ENCODE measurements around the gene SEC16B.
"Not testable (repeated sequence)": the region's sequence is repeated elsewhere in the genome, so short reads cannot be mapped to it uniquely, and the experiment has no call there.

Gene SEC16B

GRCh38 chr1:177969825-177970371 lies at the start of gene SEC16B:
SEC16B (minus strand) TSS chr1:177970058; CDS start chr1:177967981, 2,077 bp downstream.
- no peak for DNase-seq

- DNase-seq = no peak
These were observed 49.8 kb upstream of the SEC16B start for GRCh38 chr1:178019622-178020021.

GRCh38 chr1:178019208-178019607 lies 49.4 kb upstream of the SEC16B start:
- no peak for DNase-seq

- no peak for DNase-seq
These were observed 47.7 kb upstream of the SEC16B start for GRCh38 chr1:178017517-178017916.

GRCh38 chr1:178011864-178012503 lies 42.1 kb upstream of the SEC16B start:
- no peak for DNase-seq

GRCh38 chr1:178011465-178011828 lies 41.6 kb upstream of the SEC16B start:
- DNase-seq = no peak

GRCh38 chr1:178010674-178011464 lies 41.0 kb upstream of the SEC16B start:
- DNase-seq = no peak

GRCh38 chr1:178006043-178006442 lies 36.2 kb upstream of the SEC16B start:
- DNase-seq = no peak

GRCh38 chr1:178005450-178005849 lies 35.6 kb upstream of the SEC16B start:
- DNase-seq = no peak

GRCh38 chr1:178004926-178005391 lies 35.1 kb upstream of the SEC16B start:
- peak; percentile 0 for DNase-seq

- no peak for DNase-seq
These were observed 29.1 kb upstream of the SEC16B start for GRCh38 chr1:177998696-177999631.

- DNase-seq = no peak
These were observed 27.1 kb upstream of the SEC16B start for GRCh38 chr1:177996957-177997356.

- DNase-seq = no peak
These were observed 25.5 kb upstream of the SEC16B start for GRCh38 chr1:177995369-177995768.

GRCh38 chr1:177986281-177986680 lies 16.4 kb upstream of the SEC16B start:
- not testable (repeated sequence) for DNase-seq

GRCh38 chr1:177984761-177985160 lies 14.9 kb upstream of the SEC16B start:
- no peak for DNase-seq

- no peak for DNase-seq
These were observed 14.3 kb upstream of the SEC16B start for GRCh38 chr1:177984136-177984525.

GRCh38 chr1:177983482-177984135 lies 13.8 kb upstream of the SEC16B start:
- DNase-seq = no peak

- no peak for DNase-seq
These were observed 13.2 kb upstream of the SEC16B start for GRCh38 chr1:177983077-177983476.

- no peak for DNase-seq
These were observed 11.3 kb upstream of the SEC16B start for GRCh38 chr1:177981200-177981599.

- no peak for DNase-seq
These were observed 9.4 kb upstream of the SEC16B start for GRCh38 chr1:177979272-177979671.

GRCh38 chr1:177978530-177978929 lies 8.7 kb upstream of the SEC16B start:
- DNase-seq = no peak

GRCh38 chr1:177977141-177977540 lies 7.3 kb upstream of the SEC16B start:
- DNase-seq = no peak
